ENCODE measurements around the gene DHRS13. TPM values are rescaled to one million over a fixed set of nuclear protein-coding genes. Genes with fewer than 3 reads are reported as not detected.
"Not testable (repeated sequence)": the region's sequence is repeated elsewhere in the genome, so short reads cannot be mapped to it uniquely, and the experiment has no call there.

Gene DHRS13
- total RNA-seq, 1 donor from 2014 or later, result 25.9 TPM

- H3K27ac Mint-ChIP-seq, result no peak overlapping the region
- no peak overlapping the region for H3K4me3 Mint-ChIP-seq (ENCODE audit: low read depth)
- peaks cover 2% of the 10 kb centered on the region for H3K36me3 Mint-ChIP-seq (ENCODE audit: insufficient read depth)
- H3K4me1 Mint-ChIP-seq (ENCODE audit: low read depth), result peaks cover 22% of the 10 kb centered on the region
- TF ChIP-seq CTCF (IDR thresholded peaks at IDR 0.05; ENCODE audit: unreplicated experiment), result no peak
- H3K9me3 Mint-ChIP-seq (ENCODE audit: low read depth), result no peaks in the 10 kb centered on the region
- H3K27me3 Mint-ChIP-seq, result no peaks in the 10 kb centered on the region
- no peak for DNase-seq (ENCODE audit: low spot score, unreplicated experiment)
Observed at GRCh38 chr17:28940675-28941074, 37.8 kb upstream of the DHRS13 start.

- no peak overlapping the region for H3K4me3 Mint-ChIP-seq (ENCODE audit: low read depth)
- H3K9me3 Mint-ChIP-seq (ENCODE audit: low read depth), result no peaks in the 10 kb centered on the region
- no peak for DNase-seq (ENCODE audit: low spot score, unreplicated experiment)
- TF ChIP-seq CTCF (IDR thresholded peaks at IDR 0.05; ENCODE audit: unreplicated experiment), result no peak
- peaks cover 23% of the 10 kb centered on the region for H3K4me1 Mint-ChIP-seq (ENCODE audit: low read depth)
- no peaks in the 10 kb centered on the region for H3K27me3 Mint-ChIP-seq
- peaks cover 2% of the 10 kb centered on the region for H3K36me3 Mint-ChIP-seq (ENCODE audit: insufficient read depth)
- H3K27ac Mint-ChIP-seq, result no peak overlapping the region
Observed at GRCh38 chr17:28940142-28940541, 37.3 kb upstream of the DHRS13 start.

- no peaks in the 10 kb centered on the region for H3K9me3 Mint-ChIP-seq (ENCODE audit: low read depth)
- no peak for TF ChIP-seq CTCF (IDR thresholded peaks at IDR 0.05; ENCODE audit: unreplicated experiment)
- no peaks in the 10 kb centered on the region for H3K27me3 Mint-ChIP-seq
- H3K27ac Mint-ChIP-seq, result peak overlapping the region; percentile 31
- no peak for DNase-seq (ENCODE audit: low spot score, unreplicated experiment)
- H3K36me3 Mint-ChIP-seq (ENCODE audit: insufficient read depth), result peaks cover 7% of the 10 kb centered on the region
- peaks cover 25% of the 10 kb centered on the region for H3K4me1 Mint-ChIP-seq (ENCODE audit: low read depth)
- no peak overlapping the region for H3K4me3 Mint-ChIP-seq (ENCODE audit: low read depth)
Observed at GRCh38 chr17:28938552-28938951, 35.7 kb upstream of the DHRS13 start.

GRCh38 chr17:28937044-28937729 lies 34.3 kb upstream of the DHRS13 start:
- TF ChIP-seq CTCF (IDR thresholded peaks at IDR 0.05; ENCODE audit: unreplicated experiment), result no peak
- Mint-ChIP-seq H3K27ac (peak overlapping the region; percentile 92), H3K9me3 (ENCODE audit: low read depth) (no peaks in the 10 kb centered on the region), H3K4me3 (ENCODE audit: low read depth) (no peak overlapping the region), H3K27me3 (no peaks in the 10 kb centered on the region), H3K4me1 (ENCODE audit: low read depth) (peaks cover 25% of the 10 kb centered on the region), H3K36me3 (ENCODE audit: insufficient read depth) (peaks cover 5% of the 10 kb centered on the region)
- no peak for DNase-seq (ENCODE audit: low spot score, unreplicated experiment)

GRCh38 chr17:28935744-28936460 lies 33.0 kb upstream of the DHRS13 start:
- no peak for DNase-seq (ENCODE audit: low spot score, unreplicated experiment)
- Mint-ChIP-seq H3K4me3 (ENCODE audit: low read depth) (peak overlapping the region; percentile 12), H3K27ac (peak overlapping the region; percentile 70), H3K4me1 (ENCODE audit: low read depth) (peaks cover 25% of the 10 kb centered on the region), H3K36me3 (ENCODE audit: insufficient read depth) (peaks cover 5% of the 10 kb centered on the region), H3K9me3 (ENCODE audit: low read depth) (no peaks in the 10 kb centered on the region), H3K27me3 (no peaks in the 10 kb centered on the region)
- no peak for TF ChIP-seq CTCF (IDR thresholded peaks at IDR 0.05; ENCODE audit: unreplicated experiment)

- H3K27ac Mint-ChIP-seq; H3K4me3 Mint-ChIP-seq (ENCODE audit: low read depth); H3K9me3 Mint-ChIP-seq (ENCODE audit: low read depth): not testable (repeated sequence)
Observed at GRCh38 chr17:28934508-28934907, 31.6 kb upstream of the DHRS13 start.

More at GRCh38 chr17:28934508-28934907, 31.6 kb upstream of the DHRS13 start:
- peaks cover 25% of the 10 kb centered on the region for H3K4me1 Mint-ChIP-seq (ENCODE audit: low read depth)
- H3K27me3 Mint-ChIP-seq; H3K36me3 Mint-ChIP-seq (ENCODE audit: insufficient read depth); DNase-seq (ENCODE audit: low spot score, unreplicated experiment): not testable (repeated sequence)
